GM12878 (cell line): ENCODE data around the gene NEU3. TPM values are rescaled to one million over a fixed set of nuclear protein-coding genes. Genes with fewer than 3 reads are reported as not detected.

Experiments used
- ATAC-seq: fragments of 200-7000 bp; cut with Tn5 transposase; 3 replicates; pipeline ENCODE4 v1.9.1; 2020; ENCODE audit warnings: mild to moderate bottlenecking, moderate library complexity
- BruUV-seq: library from RNA; stranded (reverse); fragments of 400-500 nt; replicated peaks from 2 replicates; lab custom pipeline; 2021; lab: Mats Ljungman, UMichigan
- CTCF ChIA-PET: fragments of 300-600 bp; sonication (Branson Sonifier 250); formaldehyde crosslinking; extraction: SDS; loops from one replicate; lab custom pipeline; 2021; ENCODE audit warnings: inconsistent platforms; lab: Yijun Ruan, JAX
- POLR2A ChIA-PET: fragments of 350-600 bp; formaldehyde crosslinking; extraction: SDS; loops from one replicate; lab custom pipeline; 2021; ENCODE audit warnings: inconsistent platforms; lab: Charles Lee
- RAD21 ChIA-PET: fragments of 300-600 bp; sonication (Branson Sonifier 250); formaldehyde crosslinking; loops from one replicate; lab custom pipeline; 2023; ENCODE audit warnings: antibody characterized with exemption; ENCODE audit not compliant: unreplicated experiment; lab: Charles Lee
- SMC1A ChIA-PET: fragments of 300-600 bp; sonication (Branson Sonifier 250); formaldehyde crosslinking; loops from one replicate; lab custom pipeline; 2023; ENCODE audit not compliant: unreplicated experiment, uncharacterized antibody; lab: Charles Lee
- DNase-seq: peaks from one replicate; pipeline ENCODE4 v3.0.0-alpha.2; 2011; ENCODE audit warnings: low read depth, low spot score
- FAIRE-seq: peaks from 3 replicates; lab custom pipeline; 2011; peaks lifted over from hg19 to GRCh38; lab: Jason Lieb, UNC
- H2AFZ ChIP-seq: 2 replicates; pipeline ENCODE4 v1.6.0; 2011; ENCODE audit warnings: low read depth, low read length, control low read depth; ENCODE audit not compliant: control insufficient read depth
- H3K27ac ChIP-seq: 2 replicates; pipeline ENCODE4 v1.5.1; 2011; ENCODE audit warnings: control low read depth; ENCODE audit not compliant: control insufficient read depth, insufficient read depth
- H3K27me3 ChIP-seq, 2 experiments: replicated peaks in 1 of 2; 2 replicates each; pipeline versions ENCODE4 v1.6.0 to v1.6.1; 2011; ENCODE audit warnings: low read length in 1 of 2; ENCODE audit not compliant: control insufficient read depth in 2 of 2, insufficient read depth in 2 of 2
- H3K36me3 ChIP-seq, 2 experiments: 2 replicates each; pipeline ENCODE4 v1.5.1; 2011; ENCODE audit warnings: low read length in 1 of 2; ENCODE audit not compliant: control insufficient read depth in 2 of 2, insufficient read depth in 2 of 2
- H3K4me1 ChIP-seq: 2 replicates; pipeline ENCODE4 v1.6.1; 2011; ENCODE audit warnings: mild to moderate bottlenecking, low read length, moderate library complexity, mixed read lengths; ENCODE audit not compliant: control insufficient read depth, insufficient read depth
- H3K4me2 ChIP-seq: 2 replicates; pipeline ENCODE4 v1.6.0; 2011; ENCODE audit warnings: control low read depth; ENCODE audit not compliant: control insufficient read depth, insufficient read depth
- H3K4me3 ChIP-seq: fragments of 200-600 bp; sonication (generic); 2 replicates; pipeline ENCODE4 v1.5.1; 2016
- H3K79me2 ChIP-seq: 2 replicates; pipeline ENCODE4 v1.6.0; 2011; ENCODE audit warnings: low read length; ENCODE audit not compliant: control insufficient read depth, insufficient read depth
- H3K9ac ChIP-seq: 2 replicates; pipeline ENCODE4 v1.8.0; 2011; ENCODE audit warnings: low read length, control low read depth, mixed read lengths; ENCODE audit not compliant: control insufficient read depth, insufficient read depth
- H3K9me3 ChIP-seq: replicated peaks from 3 replicates; pipeline ENCODE4 v1.5.1; 2011; ENCODE audit warnings: mild to moderate bottlenecking, low read length; ENCODE audit not compliant: control insufficient read depth, insufficient read depth
- H4K20me1 ChIP-seq: 2 replicates; pipeline ENCODE4 v1.6.0; 2011; ENCODE audit not compliant: control insufficient read depth, insufficient read depth
- BCL3 ChIP-seq: IDR thresholded peaks from 2 replicates; pipeline ENCODE4 v1.6.1; 2011; ENCODE audit warnings: borderline replicate concordance, low read depth, mild to moderate bottlenecking, moderate library complexity, low read length; ENCODE audit not compliant: insufficient read depth, poor library complexity, severe bottlenecking
- CREM ChIP-seq: IDR thresholded peaks from 2 replicates; pipeline ENCODE4 v1.6.1; 2014; ENCODE audit warnings: antibody characterized with exemption, low read depth
- EGR1 ChIP-seq, 2 experiments: IDR thresholded peaks; 1 replicate in 1 of 2; 2 replicates in 1 of 2; pipeline ENCODE4 v1.6.1; 2011 to 2012; ENCODE audit warnings: low read depth in 2 of 2, low read length in 2 of 2, borderline replicate concordance in 1 of 2, mild to moderate bottlenecking in 1 of 2, moderate library complexity in 1 of 2
- ESRRA ChIP-seq: IDR thresholded peaks from 2 replicates; pipeline ENCODE4 v1.6.1; 2012; ENCODE audit warnings: mild to moderate bottlenecking, low read length, improper control_type of control experiment
- FOS ChIP-seq: IDR thresholded peaks from 3 replicates; pipeline ENCODE4 v1.6.1; 2011; ENCODE audit warnings: borderline replicate concordance; ENCODE audit not compliant: insufficient read length; ENCODE audit errors: extremely low read depth
- GATAD2B ChIP-seq: fragments of 450-650 bp; conservative IDR thresholded peaks from 2 replicates; pipeline ENCODE4 v1.6.1; 2017; ENCODE audit warnings: low read depth, mild to moderate bottlenecking, moderate library complexity
- IRF4 ChIP-seq: IDR thresholded peaks from 2 replicates; pipeline ENCODE4 v1.6.1; 2011; ENCODE audit warnings: low read depth, low read length
- JUNB ChIP-seq: IDR thresholded peaks from 2 replicates; pipeline ENCODE4 v1.6.1; 2016; ENCODE audit warnings: antibody characterized with exemption, mild to moderate bottlenecking
- NKRF ChIP-seq: fragments of 450-650 bp; conservative IDR thresholded peaks from 2 replicates; pipeline ENCODE4 v1.6.1; 2017; ENCODE audit warnings: mild to moderate bottlenecking, moderate library complexity
- RAD51 ChIP-seq: fragments of 450-650 bp; IDR thresholded peaks from 2 replicates; pipeline ENCODE4 v1.6.1; 2016; ENCODE audit warnings: moderate library complexity, mild to moderate bottlenecking, inconsistent platforms
- RBBP5 ChIP-seq: fragments of 200-600 bp; sonication (generic); conservative IDR thresholded peaks from 2 replicates; pipeline ENCODE4 v1.6.1; 2016
- RELB ChIP-seq: fragments of 450-650 bp; IDR thresholded peaks from 2 replicates; pipeline ENCODE4 v1.6.1; 2017; ENCODE audit warnings: low read depth, mild to moderate bottlenecking, moderate library complexity
- RFX5 ChIP-seq: IDR thresholded peaks from 2 replicates; pipeline ENCODE4 v1.6.1; 2011; ENCODE audit warnings: low read depth, low read length, improper control_type of control experiment
- SMAD1 ChIP-seq: fragments of 450-650 bp; IDR thresholded peaks from 2 replicates; pipeline ENCODE4 v1.6.1; 2018; ENCODE audit warnings: mild to moderate bottlenecking, low read depth; ENCODE audit not compliant: partially characterized antibody
- SMARCA5 ChIP-seq: fragments of 450-650 bp; IDR thresholded peaks from 2 replicates; pipeline ENCODE4 v1.6.1; 2017; ENCODE audit warnings: mild to moderate bottlenecking
- ZNF24 ChIP-seq: fragments of 450-650 bp; IDR thresholded peaks from 2 replicates; pipeline ENCODE4 v1.6.1; 2017; ENCODE audit warnings: antibody characterized with exemption, mild to moderate bottlenecking
- ZNF384 ChIP-seq: IDR thresholded peaks from 2 replicates; pipeline ENCODE4 v1.6.1; 2012; ENCODE audit warnings: low read depth, mild to moderate bottlenecking, low read length, improper control_type of control experiment, borderline replicate concordance
- WGBS: methylation state at CpG from one replicate; pipeline ENCODE4 v1.1.6; 2016; ENCODE audit warnings: low lambda C conversion rate; ENCODE audit not compliant: insufficient replicate concordance, insufficient coverage; ENCODE audit errors: missing lambda C conversion rate; 5-methylcytosine and 5-hydroxymethylcytosine counted together
- in situ Hi-C: fragments of 300-500 bp; cut with MboI; formaldehyde crosslinking; loops from 9 replicates; pipeline ENCODE4 v1.14.3; 2018; ENCODE audit warnings: mixed read lengths
- intact Hi-C: fragments of 100-400 bp; cut with micrococcal nuclease; formaldehyde crosslinking; loops from one replicate; pipeline ENCODE4 v1.14.2; 2022; ENCODE audit not compliant: unreplicated experiment
- polyA plus RNA-seq, 11 experiments: library from polyadenylated mRNA; depleted of rRNA in 4 of 11; unstranded in 6 of 11; stranded (reverse) in 5 of 11; fragments of >200 nt; fragmentation: Nextera tagmentation in 4 of 11; fragmentation: Illumina TruSeq in 1 of 11; extraction: Ambion mirVana in 4 of 11; extraction: Trizol in 1 of 11; gene quantifications; 1 replicate in 1 of 11; 2 replicates in 10 of 11; pipeline versions ENCODE4 v1.2.1 to v1.2.3, GENCODE V29; 2011 to 2016; ENCODE audit warnings: inconsistent platforms in 2 of 11, missing spikeins in 2 of 11, low read depth in 1 of 11
- total RNA-seq, 4 experiments: library from RNA; depleted of rRNA in 3 of 4; stranded (reverse); fragments of >200 nt in 3 of 4; fragmentation: Illumina TruSeq in 1 of 4; extraction: Trizol in 1 of 4; gene quantifications; 2 replicates each; pipeline versions ENCODE4 v1.2.1 to v1.2.3, GENCODE V29; 2013 to 2021

Gene NEU3
- total and polyA plus RNA-seq, 10 of the 15 experiments (the other 5 are each of a cell fraction or from before 2014, with no cell fraction given) = 2.5 to 20.3 (median 13.4) TPM

- ChIA-PET POLR2A (interaction anchor here (1.2 kb wide), 1 partner anchor 14 kb away, joined by 4 read pairs; no protein-coding TSS in a partner anchor), SMC1A (interaction anchor here (1.3 to 3.3 kb wide), 4 partner anchors 13 to 106 kb away, joined by 4 to 14 read pairs (median 5); no protein-coding TSS in a partner anchor), RAD21 (interaction anchor here (1.0 kb wide), 1 partner anchor 106 kb away, joined by 3 read pairs; no protein-coding TSS in a partner anchor), CTCF (interaction anchor here (0.8 to 6.4 kb wide), 7 partner anchors 9 to 169 kb away, joined by 3 to 47 read pairs (median 4); no protein-coding TSS in a partner anchor)
- peaks cover 10% of the 10 kb centered on the region; the same call in 1 of the 2 replicates for H3K4me1 ChIP-seq
- H3K9ac ChIP-seq = no peak overlapping the region
- no peaks in the 10 kb centered on the region for H3K79me2 ChIP-seq
- no peaks in the 10 kb centered on the region for H4K20me1 ChIP-seq
- H3K27me3 ChIP-seq = no peaks in the 10 kb centered on the region
- H2AFZ ChIP-seq = peak overlapping the region; percentile 25
- no peak overlapping the region for H3K4me3 ChIP-seq
- WGBS = 77% methylated on average over 3 of the region's 3 CpGs
- no TSS peak for BruUV-seq
- intact Hi-C loops (no loop called here), in situ Hi-C loops (no loop called here)
- no peak overlapping the region for H3K27ac ChIP-seq
- no peaks in the 10 kb centered on the region; the same call in 2 of the 3 replicates for H3K9me3 ChIP-seq
- DNase-seq (no peak), FAIRE-seq (no peak), ATAC-seq (peak; percentile 43)
- H3K4me2 ChIP-seq = no peak overlapping the region
- no peaks in the 10 kb centered on the region for H3K36me3 ChIP-seq
- no peak for TF ChIP-seq RFX5
- no peak for TF ChIP-seq RBBP5
- no peak for TF ChIP-seq IRF4
- TF ChIP-seq EGR1 (IDR thresholded peaks at IDR 0.05; ENCODE audit: borderline replicate concordance in 1 of 2, low read depth in 2 of 2, low read length in 2 of 2) = no peak
- no peak for TF ChIP-seq CREM
- TF ChIP-seq ESRRA = no peak
- TF ChIP-seq NKRF = no peak
- TF ChIP-seq SMARCA5 = no peak
- TF ChIP-seq JUNB = no peak
- no peak for TF ChIP-seq SMAD1
- TF ChIP-seq BCL3 = no peak
- TF ChIP-seq FOS = no peak
- no peak for TF ChIP-seq ZNF384
- TF ChIP-seq GATAD2B = no peak
- no peak for TF ChIP-seq RELB
- TF ChIP-seq ZNF24 = no peak
- TF ChIP-seq RAD51 = no peak
- TF ChIP-seq, all 136 proteins: peak for 0
Measured at GRCh38 chr11:75035911-75036565, 47.3 kb downstream of the NEU3 start.
